Stomach (tissue), 4 donors: ENCODE results near the gene HDGFL2.

ENCODE experiments used
- CTCF ChIP-seq, 7 experiments: fragments of 450-650 bp in 4 of 7; fragments of 200-600 bp in 3 of 7; sonication (generic) in 3 of 7; IDR thresholded peaks; one replicate each; pipeline ENCODE4 v1.5.1; 2016 to 2019; ENCODE audit warnings: antibody characterized with exemption in 7 of 7, control low read depth in 2 of 7, mild to moderate bottlenecking in 1 of 7
- EP300 ChIP-seq: sonication (generic); formaldehyde crosslinking; IDR thresholded peaks from one replicate; pipeline ENCODE4 v1.6.1; 2017; ENCODE audit warnings: antibody characterized with exemption
- POLR2A ChIP-seq, 4 donors: fragments of 450-650 bp; IDR thresholded peaks; one replicate each; pipeline ENCODE4 v1.6.1; 2016; ENCODE audit warnings: antibody characterized with exemption in 4 of 4, control low read depth in 2 of 4, mild to moderate bottlenecking in 1 of 4, moderate library complexity in 1 of 4
- POLR2AphosphoS5 ChIP-seq, 3 donors: sonication (generic); formaldehyde crosslinking; IDR thresholded peaks; one replicate each; pipeline ENCODE4 v1.6.1; 2016; ENCODE audit warnings: antibody characterized with exemption in 3 of 3

GRCh38 chr19:4432918-4433506, 39.1 kb upstream of the HDGFL2 start:
- TF ChIP-seq CTCF (IDR thresholded peaks at IDR 0.05) (no peak), POLR2A (IDR thresholded peaks at IDR 0.05) (no peak), EP300 (no peak), POLR2AphosphoS5 (IDR thresholded peaks at IDR 0.05) (no peak)
